ENCODE data around the gene SRPK3. TPM values are rescaled to one million over a fixed set of nuclear protein-coding genes. Genes with fewer than 3 reads are reported as not detected.
"Not testable (repeated sequence)": the region's sequence is repeated elsewhere in the genome, so short reads cannot be mapped to it uniquely, and the experiment has no call there.

SRPK3 gene
- total RNA-seq, 1 donor from 2014 or later = not detected

DNA sequence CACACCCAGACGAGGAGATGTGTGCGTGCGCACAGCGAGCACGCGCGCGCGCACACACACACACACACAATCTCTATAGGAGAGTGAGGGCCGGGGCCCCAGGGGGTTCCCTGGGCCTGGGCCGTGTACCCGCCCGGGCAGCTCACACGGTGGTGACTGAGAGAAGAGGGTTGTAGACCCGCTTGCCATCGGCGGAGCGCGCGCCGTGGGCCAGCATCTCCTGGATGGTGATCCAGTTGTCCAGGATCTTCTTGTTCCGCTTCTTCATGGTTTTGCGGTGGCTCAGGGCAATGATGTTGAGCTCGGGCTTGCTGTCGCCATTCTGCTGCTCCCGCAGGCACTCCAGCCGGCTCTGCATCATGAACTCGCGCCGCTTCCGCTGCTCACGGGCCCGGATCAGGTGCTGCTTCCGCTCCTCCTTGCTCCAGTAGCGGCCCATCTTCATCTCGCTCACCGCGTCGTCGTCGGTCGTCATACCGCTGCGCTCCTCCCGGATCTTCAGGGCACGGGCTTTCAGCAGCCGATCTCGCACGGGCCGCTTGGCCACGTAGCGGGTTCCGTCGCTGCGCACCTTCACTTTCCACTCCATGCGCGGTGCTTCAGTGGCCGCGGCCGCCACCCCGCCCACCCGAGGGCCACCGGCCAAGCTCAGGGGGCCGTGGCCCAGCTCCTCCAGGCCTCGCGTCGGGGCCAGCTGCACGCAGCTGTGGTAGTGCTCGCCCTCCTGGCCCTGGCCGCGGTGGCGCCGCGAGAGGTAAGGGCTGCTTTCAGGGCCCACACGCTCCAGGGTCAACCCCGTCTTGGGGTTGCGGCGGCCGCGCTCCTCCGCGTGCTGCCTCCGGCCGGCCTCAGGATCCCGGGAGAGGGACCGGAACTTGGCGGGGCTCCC lies 22.6 kb downstream of the SRPK3 start:
- Mint-ChIP-seq H3K36me3 (ENCODE audit: low read depth) (no peaks in the 10 kb centered on the region), H3K27me3 (ENCODE audit: low read depth) (no peaks in the 10 kb centered on the region), H3K4me3 (ENCODE audit: low read depth) (no peak overlapping the region), H3K27ac (no peak overlapping the region), H3K9me3 (no peaks in the 10 kb centered on the region), H3K4me1 (ENCODE audit: low read depth) (no peaks in the 10 kb centered on the region)
- no peak for DNase-seq (ENCODE audit: low spot score)
- intact Hi-C loops (cut with micrococcal nuclease) = no loop called here

DNA sequence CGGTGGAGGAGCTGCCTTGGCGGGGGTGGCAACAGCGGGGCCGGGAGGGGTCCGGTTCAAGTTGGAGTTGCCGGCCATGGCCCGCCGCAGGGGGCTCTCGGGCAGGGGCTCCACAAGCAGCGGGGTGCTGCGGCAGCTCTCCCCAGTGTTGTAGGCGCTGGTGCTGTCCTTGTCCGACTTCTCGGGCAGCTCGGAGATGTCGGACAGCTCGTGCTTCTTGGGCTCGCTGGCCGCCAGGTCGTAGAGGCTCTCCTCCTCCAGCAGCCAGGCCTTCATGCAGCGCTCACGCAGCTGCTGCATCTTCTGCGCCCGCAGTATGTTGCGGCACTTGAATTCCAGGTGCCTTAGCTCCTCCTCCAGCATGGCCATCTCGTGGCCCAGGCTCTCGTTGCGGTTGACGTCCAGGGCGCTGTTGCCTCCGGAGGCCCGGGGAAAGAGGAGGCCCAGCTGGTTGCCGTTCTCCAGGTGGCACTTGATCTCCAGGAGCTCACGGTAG lies 23.3 kb downstream of the SRPK3 start:
- intact Hi-C loops (cut with micrococcal nuclease) = no loop called here

DNA sequence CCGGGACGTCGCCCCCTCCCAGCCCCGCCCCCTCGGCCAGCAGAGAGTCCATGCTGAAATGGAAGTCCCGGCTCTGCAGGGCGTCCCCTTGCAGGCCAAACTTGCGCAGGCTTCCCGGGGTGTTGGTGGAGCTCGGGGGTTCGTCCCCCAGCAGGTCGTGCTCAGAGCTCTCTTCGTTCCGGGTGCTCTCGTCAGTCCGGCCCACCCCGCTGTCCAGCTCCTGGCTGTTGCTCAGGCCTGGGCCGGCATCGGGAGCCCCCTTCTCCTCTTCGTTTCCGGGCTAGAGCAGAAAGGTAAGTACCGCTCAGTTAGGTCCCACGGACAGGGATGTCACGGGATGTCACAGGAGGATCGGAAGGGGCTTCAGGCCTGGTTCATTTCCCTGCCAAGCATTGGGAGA lies 23.8 kb downstream of the SRPK3 start:
- no peak for DNase-seq (ENCODE audit: low spot score)
- no peaks in the 10 kb centered on the region for H3K4me1 Mint-ChIP-seq (ENCODE audit: low read depth)
- H3K4me3 Mint-ChIP-seq (ENCODE audit: low read depth) = no peak overlapping the region
- no peaks in the 10 kb centered on the region for H3K36me3 Mint-ChIP-seq (ENCODE audit: low read depth)
- no peak overlapping the region for H3K27ac Mint-ChIP-seq
- no peaks in the 10 kb centered on the region for H3K9me3 Mint-ChIP-seq
- no peaks in the 10 kb centered on the region for H3K27me3 Mint-ChIP-seq (ENCODE audit: low read depth)
- intact Hi-C loops (cut with micrococcal nuclease) = no loop called here

More for the DNA sequence above, 23.3 kb downstream of the SRPK3 start:
- no peak overlapping the region for H3K27ac Mint-ChIP-seq
- no peaks in the 10 kb centered on the region for H3K27me3 Mint-ChIP-seq (ENCODE audit: low read depth)
- no peak overlapping the region for H3K4me3 Mint-ChIP-seq (ENCODE audit: low read depth)
- no peaks in the 10 kb centered on the region for H3K9me3 Mint-ChIP-seq
- no peaks in the 10 kb centered on the region for H3K4me1 Mint-ChIP-seq (ENCODE audit: low read depth)
- no peaks in the 10 kb centered on the region for H3K36me3 Mint-ChIP-seq (ENCODE audit: low read depth)
- DNase-seq (ENCODE audit: low spot score) = no peak

DNA sequence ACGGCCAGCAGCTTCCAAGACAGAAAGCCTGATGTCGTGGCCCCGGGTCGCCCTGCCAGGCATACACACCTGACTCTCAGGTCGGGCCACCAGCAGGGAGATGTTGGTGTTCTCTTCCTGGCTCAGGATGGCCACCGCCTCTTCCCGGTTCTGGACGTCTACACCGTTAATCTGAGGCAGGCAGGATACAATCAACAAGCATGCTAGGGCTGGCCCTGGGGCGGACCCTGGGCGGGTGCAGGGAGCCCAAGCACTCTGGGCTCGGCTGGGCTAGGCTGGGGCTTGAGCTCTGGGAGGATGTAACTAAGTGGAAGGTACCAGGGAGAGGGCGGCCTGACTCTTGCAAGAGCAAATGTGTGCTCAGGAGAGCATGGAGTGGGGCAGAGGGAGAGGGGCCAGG lies 24.6 kb downstream of the SRPK3 start:
- no peaks in the 10 kb centered on the region for H3K27me3 Mint-ChIP-seq (ENCODE audit: low read depth)
- H3K4me1 Mint-ChIP-seq (ENCODE audit: low read depth) = no peaks in the 10 kb centered on the region
- intact Hi-C loops (cut with micrococcal nuclease) = no loop called here
- no peak for DNase-seq (ENCODE audit: low spot score)
- H3K9me3 Mint-ChIP-seq = no peaks in the 10 kb centered on the region
- no peak overlapping the region for H3K4me3 Mint-ChIP-seq (ENCODE audit: low read depth)
- no peaks in the 10 kb centered on the region for H3K36me3 Mint-ChIP-seq (ENCODE audit: low read depth)
- H3K27ac Mint-ChIP-seq = no peak overlapping the region

DNA sequence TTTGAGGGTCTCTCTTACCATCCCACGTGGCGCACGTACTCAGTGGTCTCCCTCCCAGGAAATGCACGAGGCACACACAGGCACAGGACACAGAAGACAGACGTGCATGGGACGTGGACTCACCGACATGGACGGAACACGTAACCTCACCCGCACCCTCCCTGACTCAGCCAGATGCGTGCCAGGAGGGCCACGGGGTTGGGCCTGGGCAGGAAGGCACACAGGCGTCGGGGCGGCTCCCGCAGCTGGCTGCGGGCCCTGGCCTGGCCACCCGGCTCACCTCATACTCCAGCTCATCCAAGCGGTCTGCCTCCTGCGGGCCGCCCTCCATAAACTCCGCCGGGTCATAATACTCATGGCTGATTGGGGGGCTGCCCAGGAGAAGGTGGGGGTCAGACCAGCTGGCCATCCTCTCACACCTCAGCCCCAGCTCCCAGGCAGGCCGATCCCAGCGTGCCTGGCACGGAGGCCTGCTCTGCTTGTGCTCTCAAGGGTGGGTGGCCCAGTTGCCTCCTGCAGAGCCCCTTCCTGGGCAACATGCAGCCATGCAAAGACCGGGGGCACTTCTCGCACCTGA lies 26.2 kb downstream of the SRPK3 start:
- Mint-ChIP-seq H3K4me3 (ENCODE audit: low read depth) (no peak overlapping the region), H3K9me3 (no peaks in the 10 kb centered on the region), H3K27me3 (ENCODE audit: low read depth) (peaks cover 5% of the 10 kb centered on the region), H3K36me3 (ENCODE audit: low read depth) (no peaks in the 10 kb centered on the region), H3K27ac (no peak overlapping the region), H3K4me1 (ENCODE audit: low read depth) (no peaks in the 10 kb centered on the region)
- intact Hi-C loops (cut with micrococcal nuclease) = no loop called here
- no peak for DNase-seq (ENCODE audit: low spot score)

DNA sequence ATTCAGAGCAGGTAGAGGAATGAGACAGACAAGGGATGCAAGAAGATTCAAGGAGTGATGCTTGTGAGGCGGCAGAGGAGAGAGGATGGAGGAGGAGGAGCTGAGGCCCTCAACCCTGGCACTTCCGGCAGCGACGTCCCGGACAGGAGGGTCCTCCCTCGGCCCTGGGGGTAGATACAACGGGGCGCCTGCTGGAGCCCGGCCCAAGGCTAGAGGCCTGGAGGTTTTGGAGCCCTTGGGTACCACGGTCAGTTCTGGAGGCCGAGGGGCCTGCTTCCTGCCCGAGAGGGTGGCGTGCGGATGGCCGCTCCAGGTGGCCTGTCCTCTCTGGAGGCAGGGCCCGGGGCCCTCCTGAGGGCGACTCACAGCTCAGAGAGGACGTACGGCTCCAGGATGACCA lies 27.1 kb downstream of the SRPK3 start:
- no peaks in the 10 kb centered on the region for H3K4me1 Mint-ChIP-seq (ENCODE audit: low read depth)
- H3K27ac Mint-ChIP-seq = no peak overlapping the region
- no peaks in the 10 kb centered on the region for H3K36me3 Mint-ChIP-seq (ENCODE audit: low read depth)
- no peaks in the 10 kb centered on the region for H3K9me3 Mint-ChIP-seq
- DNase-seq (ENCODE audit: low spot score) = no peak
- H3K4me3 Mint-ChIP-seq (ENCODE audit: low read depth) = no peak overlapping the region
- intact Hi-C loops (cut with micrococcal nuclease) = no loop called here
- H3K27me3 Mint-ChIP-seq (ENCODE audit: low read depth) = peaks cover 8% of the 10 kb centered on the region

DNA sequence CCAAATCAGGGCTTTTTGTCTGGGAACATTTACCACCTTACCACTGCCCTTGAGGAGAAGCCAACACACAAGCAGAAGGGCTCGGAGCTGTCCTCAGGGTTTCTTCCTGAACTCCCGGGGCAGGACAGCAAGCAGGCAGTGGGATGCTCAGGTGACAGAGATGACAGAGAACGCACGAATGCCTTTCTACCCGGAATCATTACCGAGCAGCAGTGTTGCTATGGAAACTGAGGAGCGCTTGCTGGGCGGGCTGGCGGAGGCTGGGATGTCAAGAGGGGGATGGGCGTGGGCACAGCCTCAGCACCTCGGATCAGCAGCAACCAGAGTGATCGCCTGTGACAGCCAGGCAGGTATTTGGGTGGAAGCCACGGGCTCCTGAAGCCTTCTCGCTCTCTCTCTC lies 31.4 kb downstream of the SRPK3 start:
- no peak overlapping the region for H3K27ac Mint-ChIP-seq
- no peaks in the 10 kb centered on the region for H3K36me3 Mint-ChIP-seq (ENCODE audit: low read depth)
- H3K4me1 Mint-ChIP-seq (ENCODE audit: low read depth) = peaks cover 10% of the 10 kb centered on the region
- peaks cover 24% of the 10 kb centered on the region for H3K27me3 Mint-ChIP-seq (ENCODE audit: low read depth)
- no peak overlapping the region for H3K4me3 Mint-ChIP-seq (ENCODE audit: low read depth)
- no peaks in the 10 kb centered on the region for H3K9me3 Mint-ChIP-seq
- no peak for DNase-seq (ENCODE audit: low spot score)
- intact Hi-C loops (cut with micrococcal nuclease) = no loop called here

DNA sequence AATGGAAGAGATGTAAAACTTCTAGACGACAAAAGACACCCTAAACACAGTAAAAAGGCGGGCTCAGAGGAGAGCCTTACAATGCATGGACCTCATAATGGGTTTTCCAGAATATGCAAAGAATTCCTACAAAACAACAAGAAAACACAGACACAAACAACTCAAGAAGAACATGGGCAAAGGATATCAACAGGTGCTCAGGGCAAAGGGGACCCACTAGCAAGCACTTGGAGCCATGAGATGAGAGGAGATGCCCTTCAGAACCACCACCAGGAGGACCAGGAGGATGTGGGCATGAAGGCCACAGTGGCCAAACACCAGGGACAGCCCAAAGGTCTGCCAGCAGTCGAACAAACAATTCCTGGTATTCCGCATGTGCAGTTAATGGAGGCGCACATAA lies 32.3 kb downstream of the SRPK3 start:
- Mint-ChIP-seq H3K27ac (no peak overlapping the region), H3K4me1 (ENCODE audit: low read depth) (peaks cover 11% of the 10 kb centered on the region), H3K4me3 (ENCODE audit: low read depth) (no peak overlapping the region), H3K27me3 (ENCODE audit: low read depth) (peaks cover 25% of the 10 kb centered on the region), H3K9me3 (no peaks in the 10 kb centered on the region), H3K36me3 (ENCODE audit: low read depth) (no peaks in the 10 kb centered on the region)
- DNase-seq (ENCODE audit: low spot score) = no peak
- intact Hi-C loops (cut with micrococcal nuclease) = no loop called here

DNA sequence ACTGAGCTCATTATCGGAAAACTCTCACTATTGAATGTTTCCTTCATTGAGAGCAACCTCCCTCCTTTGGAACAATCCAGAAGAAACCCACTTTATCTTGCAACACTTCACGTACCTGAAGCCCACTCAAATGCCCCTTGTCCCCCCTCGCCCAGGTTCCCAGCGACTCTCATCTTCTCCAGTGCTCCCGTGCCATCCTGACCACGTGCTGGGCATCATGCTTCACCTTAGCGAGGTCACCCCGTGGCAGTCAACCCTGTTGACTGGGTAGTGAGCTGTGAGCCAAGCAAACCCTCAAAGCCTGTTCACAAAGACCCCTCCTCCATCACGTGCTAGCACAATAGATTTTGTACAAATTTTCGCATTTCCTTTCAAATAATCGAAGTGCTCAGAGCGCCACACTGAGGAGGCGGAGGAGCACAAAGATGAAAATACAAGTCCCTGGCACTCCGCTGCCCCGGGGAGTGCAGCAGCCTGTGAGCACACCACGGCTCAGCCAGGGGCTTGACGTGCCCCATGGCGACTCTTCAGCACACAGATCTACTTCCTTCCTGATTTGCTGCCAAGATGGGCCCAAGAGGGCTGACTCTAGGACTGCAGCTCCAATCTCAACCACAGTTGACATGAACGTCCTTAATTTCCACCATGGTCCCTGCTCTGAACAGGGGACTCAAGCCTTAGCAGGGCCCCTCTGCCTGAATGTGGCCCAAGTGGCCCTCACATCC lies 33.9 kb downstream of the SRPK3 start:
- intact Hi-C loops (cut with micrococcal nuclease) = no loop called here

DNA sequence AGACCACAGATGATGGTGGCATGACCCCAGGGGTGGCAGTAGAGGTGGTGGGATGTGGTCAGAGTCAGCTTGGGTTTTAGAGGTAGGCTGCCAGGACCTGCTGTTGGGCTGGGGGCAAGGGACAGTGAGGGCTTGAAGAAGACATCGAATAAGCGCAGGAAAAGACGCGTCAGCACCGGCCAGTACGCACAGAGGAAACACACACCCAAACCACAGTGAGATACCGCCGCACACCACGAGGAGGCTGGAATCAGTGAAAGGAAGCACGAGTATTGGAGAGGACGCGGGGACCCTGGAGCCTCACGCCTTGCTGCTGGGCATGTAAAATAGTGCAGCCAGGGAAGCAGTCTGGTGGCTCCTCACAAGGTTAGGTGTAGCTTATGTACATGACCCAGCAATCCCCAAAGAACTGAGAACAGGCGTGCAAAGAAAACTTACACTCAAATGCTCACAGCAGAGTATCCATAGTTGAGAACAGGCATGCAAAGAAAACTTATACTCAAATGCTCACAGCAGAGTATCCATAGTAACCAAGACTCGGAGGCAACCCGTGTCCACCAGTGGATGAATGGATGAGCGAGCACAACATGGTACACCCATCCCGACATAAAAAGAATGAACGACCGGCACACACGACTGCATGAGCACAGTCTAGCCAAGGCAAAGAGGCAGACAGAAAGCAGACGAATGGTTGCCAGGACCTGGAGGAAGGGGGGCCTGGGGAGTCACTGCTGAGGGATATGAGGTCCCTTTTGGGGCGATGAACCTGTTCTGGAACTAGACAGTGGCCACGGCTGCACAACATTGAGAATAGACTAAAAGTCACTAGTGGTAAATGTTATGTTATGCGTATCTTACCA lies 36.2 kb downstream of the SRPK3 start:
- peak; percentile 38 for DNase-seq (ENCODE audit: low spot score)
- no peaks in the 10 kb centered on the region for H3K36me3 Mint-ChIP-seq (ENCODE audit: low read depth)
- H3K27ac Mint-ChIP-seq = no peak overlapping the region
- peaks cover 19% of the 10 kb centered on the region for H3K27me3 Mint-ChIP-seq (ENCODE audit: low read depth)
- peaks cover 14% of the 10 kb centered on the region for H3K4me1 Mint-ChIP-seq (ENCODE audit: low read depth)
- intact Hi-C loops (cut with micrococcal nuclease) = no loop called here
- H3K9me3 Mint-ChIP-seq = no peaks in the 10 kb centered on the region
- H3K4me3 Mint-ChIP-seq (ENCODE audit: low read depth) = peak overlapping the region; percentile 7

More for the DNA sequence above, 33.9 kb downstream of the SRPK3 start:
- H3K27me3 Mint-ChIP-seq (ENCODE audit: low read depth) = peaks cover 25% of the 10 kb centered on the region
- no peak for DNase-seq (ENCODE audit: low spot score)
- no peak overlapping the region for H3K27ac Mint-ChIP-seq
- H3K4me1 Mint-ChIP-seq (ENCODE audit: low read depth) = peaks cover 11% of the 10 kb centered on the region
- H3K9me3 Mint-ChIP-seq = no peaks in the 10 kb centered on the region
- no peak overlapping the region for H3K4me3 Mint-ChIP-seq (ENCODE audit: low read depth)
- H3K36me3 Mint-ChIP-seq (ENCODE audit: low read depth) = no peaks in the 10 kb centered on the region

DNA sequence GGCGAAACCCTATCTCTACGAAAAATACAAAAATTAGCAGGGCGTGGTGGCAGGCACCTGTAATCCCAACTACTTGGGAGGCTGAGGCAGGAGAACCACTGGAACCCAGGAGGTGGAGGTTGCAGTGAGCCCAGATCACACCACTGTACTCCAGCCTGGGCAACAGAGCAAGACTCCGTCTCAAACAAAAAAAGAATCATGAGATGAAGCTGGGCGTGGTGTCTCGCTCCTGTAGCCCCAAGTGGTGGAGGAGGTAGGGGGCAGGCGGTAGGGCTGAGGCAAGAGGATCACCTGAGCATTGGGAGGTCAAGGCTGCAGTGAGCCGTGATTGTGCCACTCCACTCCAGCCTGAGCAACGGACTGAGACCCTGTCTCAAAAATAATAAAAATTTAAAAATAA lies 37.2 kb downstream of the SRPK3 start:
- not testable (repeated sequence) for H3K36me3 Mint-ChIP-seq (ENCODE audit: low read depth); H3K4me3 Mint-ChIP-seq (ENCODE audit: low read depth)

More for the DNA sequence above, 37.2 kb downstream of the SRPK3 start:
- H3K9me3 Mint-ChIP-seq; H3K27ac Mint-ChIP-seq; intact Hi-C loops (cut with micrococcal nuclease); DNase-seq (ENCODE audit: low spot score): not testable (repeated sequence)
- Mint-ChIP-seq H3K27me3 (ENCODE audit: low read depth) (peaks cover 16% of the 10 kb centered on the region), H3K4me1 (ENCODE audit: low read depth) (peaks cover 22% of the 10 kb centered on the region)
